DMS79 treated with DMSO at 0.1 percent for 48 hours (cell line): Measurements from ENCODE around the gene TENM4.

ENCODE experiments used
- DNase-seq: peaks from one replicate; lab custom pipeline; 2025; lab: John Stamatoyannopoulos, UW

Gene TENM4

GRCh38 chr11:79418241-79418640 is 22.6 kb downstream of the TENM4 start:
- DNase-seq = no peak

- DNase-seq = no peak
These were observed 23.5 kb downstream of the TENM4 start for GRCh38 chr11:79417069-79417920.

- DNase-seq = no peak
These were observed 24.9 kb downstream of the TENM4 start for GRCh38 chr11:79415912-79416311.

GRCh38 chr11:79415411-79415810 is 25.4 kb downstream of the TENM4 start:
- DNase-seq = no peak

GRCh38 chr11:79414644-79415317 is 26.0 kb downstream of the TENM4 start:
- DNase-seq = no peak

- no peak for DNase-seq
These were observed 26.8 kb downstream of the TENM4 start for GRCh38 chr11:79414041-79414440.

- DNase-seq = no peak
These were observed 27.6 kb downstream of the TENM4 start for GRCh38 chr11:79413268-79413667.

GRCh38 chr11:79412761-79413160 is 28.1 kb downstream of the TENM4 start:
- no peak for DNase-seq

- no peak for DNase-seq
These were observed 31.5 kb downstream of the TENM4 start for GRCh38 chr11:79409330-79409729.

GRCh38 chr11:79406376-79406775 is 34.5 kb downstream of the TENM4 start:
- no peak for DNase-seq

- DNase-seq = no peak
These were observed 36.0 kb downstream of the TENM4 start for GRCh38 chr11:79404806-79405205.

- no peak for DNase-seq
These were observed 36.5 kb downstream of the TENM4 start for GRCh38 chr11:79404325-79404724.

GRCh38 chr11:79403839-79404238 is 37.0 kb downstream of the TENM4 start:
- no peak for DNase-seq

GRCh38 chr11:79402912-79403311 is 37.9 kb downstream of the TENM4 start:
- no peak for DNase-seq

- no peak for DNase-seq
These were observed 40.0 kb downstream of the TENM4 start for GRCh38 chr11:79400717-79401330.

GRCh38 chr11:79400206-79400605 is 40.6 kb downstream of the TENM4 start:
- no peak for DNase-seq

- DNase-seq = no peak
These were observed 43.6 kb downstream of the TENM4 start for GRCh38 chr11:79397252-79397651.

- DNase-seq = no peak
These were observed 44.2 kb downstream of the TENM4 start for GRCh38 chr11:79396674-79397073.

- DNase-seq = no peak
These were observed 44.8 kb downstream of the TENM4 start for GRCh38 chr11:79396001-79396400.

- DNase-seq = no peak
These were observed 47.3 kb downstream of the TENM4 start for GRCh38 chr11:79393362-79394043.

- DNase-seq = no peak
These were observed 48.7 kb downstream of the TENM4 start for GRCh38 chr11:79392161-79392560.

GRCh38 chr11:79390923-79391322 is 49.9 kb downstream of the TENM4 start:
- DNase-seq = no peak
